Activated T-cell treated with anti-CD3 and anti-CD28 coated beads for 48 hours (primary cell): ENCODE data around the gene N4BP3.
"Not testable (repeated sequence)": the region's sequence is repeated elsewhere in the genome, so short reads cannot be mapped to it uniquely, and the experiment has no call there.

ENCODE experiments used
- DNase-seq: peaks from one replicate; pipeline ENCODE4 v3.0.0-alpha.2; 2020; ENCODE audit warnings: low read depth

The N4BP3 gene

GRCh38 chr5:178123094-178123965 lies 10.0 kb downstream of the N4BP3 start:
- DNase-seq: no peak

- no peak for DNase-seq
Measured at GRCh38 chr5:178123966-178124925, 10.9 kb downstream of the N4BP3 start.

DNA sequence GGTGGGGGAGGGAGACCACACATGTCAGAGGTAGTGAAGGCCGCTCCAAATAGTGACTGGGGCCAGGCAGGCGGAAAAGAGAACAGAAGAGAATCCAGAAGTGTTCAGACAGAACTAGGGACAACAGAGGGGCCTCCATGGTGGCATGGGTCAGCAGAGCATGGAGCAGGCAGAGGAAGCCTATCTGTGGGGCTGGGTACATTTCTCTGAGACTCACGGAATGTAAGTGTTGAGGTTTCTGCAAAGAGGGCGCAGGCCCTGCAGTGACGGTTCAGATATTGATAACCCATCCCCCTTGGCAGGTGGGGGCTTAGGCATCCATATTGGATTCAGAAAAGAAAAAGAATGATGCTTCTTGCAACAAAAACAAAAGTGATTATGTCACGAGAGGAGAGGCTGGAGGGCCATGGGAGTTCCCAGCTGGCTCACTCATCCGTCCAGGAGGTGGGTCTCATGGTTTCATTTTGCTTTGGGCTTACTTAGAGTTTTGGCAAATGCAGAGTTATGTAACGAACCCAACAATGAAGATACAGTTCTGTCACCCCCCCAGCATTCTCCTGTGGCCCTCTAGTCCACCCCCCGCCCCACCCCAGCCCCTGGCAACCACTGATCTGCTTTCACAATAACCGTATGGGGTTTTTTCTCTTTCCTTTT lies 12.0 kb downstream of the N4BP3 start:
- no peak for DNase-seq

- DNase-seq: no peak
Measured at GRCh38 chr5:178126556-178126955, 13.2 kb downstream of the N4BP3 start.

GRCh38 chr5:178127300-178128009 lies 14.1 kb downstream of the N4BP3 start:
- DNase-seq: not testable (repeated sequence)

DNA sequence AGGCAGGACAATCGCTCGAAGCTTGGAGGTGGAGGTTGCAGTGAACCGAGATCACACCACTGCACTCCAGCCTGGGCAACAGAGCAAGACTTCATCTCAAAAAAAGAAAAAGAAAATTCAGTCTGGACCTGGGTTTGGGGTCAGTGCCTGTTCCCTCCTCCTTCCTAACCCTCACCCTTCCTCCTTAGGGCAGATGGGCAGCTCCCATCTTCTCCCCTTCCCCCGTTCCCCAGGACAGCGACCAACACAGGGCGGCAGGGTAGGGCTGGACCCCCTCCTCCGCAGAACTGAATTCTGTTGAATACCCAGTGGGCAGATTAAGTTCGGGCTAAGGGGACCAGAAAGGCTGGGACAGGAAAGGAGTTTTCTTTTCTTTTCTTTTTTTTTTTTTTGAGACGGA lies 16.0 kb downstream of the N4BP3 start:
- no peak for DNase-seq

DNA sequence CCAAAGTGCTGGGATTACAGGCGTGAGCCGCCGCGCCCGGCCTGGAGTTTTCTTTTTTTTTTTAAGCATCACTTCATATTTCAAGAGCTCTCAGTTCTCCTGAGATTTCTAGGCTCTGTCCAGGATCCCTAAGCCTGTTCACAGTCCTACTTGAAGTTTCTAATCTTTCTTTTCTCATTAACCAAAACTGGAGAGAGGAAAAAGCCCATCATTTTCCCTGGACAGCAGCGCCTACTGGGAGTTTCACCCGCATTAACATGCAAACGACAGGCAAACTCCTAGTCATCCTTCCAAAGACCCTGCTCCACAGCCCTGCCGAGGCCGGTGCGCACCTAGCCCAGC lies 16.9 kb downstream of the N4BP3 start:
- DNase-seq: not testable (repeated sequence)

DNA sequence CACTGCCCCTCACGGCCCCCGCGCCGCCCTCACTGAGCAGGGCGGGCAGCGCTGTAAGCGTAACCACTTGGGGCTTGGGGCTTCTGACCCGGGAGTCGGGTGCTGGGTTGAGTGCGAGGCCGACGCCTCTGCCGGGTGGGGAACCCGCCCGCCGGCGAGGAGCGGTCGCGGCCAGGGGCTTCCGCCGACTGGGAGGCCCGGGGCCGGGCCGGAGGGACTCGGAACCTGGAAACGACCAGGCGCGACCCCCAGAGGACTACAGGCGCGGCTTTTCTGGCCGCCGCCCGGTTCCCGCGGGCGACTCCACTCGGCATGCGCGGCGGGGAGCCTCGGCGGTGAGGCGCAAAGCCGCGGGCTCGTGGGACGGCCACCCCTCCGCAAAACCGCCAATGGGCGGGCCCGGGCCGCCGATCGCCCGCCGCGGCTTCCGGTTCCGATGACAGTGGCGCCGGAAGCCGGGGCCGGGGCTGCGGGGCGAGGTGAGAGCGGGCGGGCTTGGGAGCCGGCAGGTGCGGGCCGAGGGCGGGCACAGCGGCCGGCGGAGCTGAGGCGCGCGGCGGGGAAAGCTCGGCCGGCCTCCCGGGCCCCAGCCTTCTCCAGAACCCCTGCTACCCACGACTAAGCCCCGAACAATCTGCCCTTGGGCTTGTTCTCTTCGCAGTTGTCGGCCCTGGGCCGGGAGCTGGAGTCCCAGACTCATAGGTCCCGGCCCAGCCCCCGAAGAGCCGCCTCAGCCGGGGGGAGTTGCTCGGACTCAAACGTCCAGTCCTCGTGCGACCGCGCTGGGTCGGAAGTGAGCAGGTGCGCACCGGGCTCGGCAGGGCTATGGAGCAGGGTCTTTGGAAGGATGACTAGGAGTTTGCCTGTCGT lies 17.5 kb downstream of the N4BP3 start, which contains the start of gene RMND5B:
TSS of gene RMND5B (plus strand) at position 439 of the 870 bp plus-strand sequence. CDS start 7,106 bp downstream, outside the sequence.
- peak; percentile 84 for DNase-seq

- no peak for DNase-seq
Measured at GRCh38 chr5:178131446-178131996, 18.2 kb downstream of the N4BP3 start.

DNA sequence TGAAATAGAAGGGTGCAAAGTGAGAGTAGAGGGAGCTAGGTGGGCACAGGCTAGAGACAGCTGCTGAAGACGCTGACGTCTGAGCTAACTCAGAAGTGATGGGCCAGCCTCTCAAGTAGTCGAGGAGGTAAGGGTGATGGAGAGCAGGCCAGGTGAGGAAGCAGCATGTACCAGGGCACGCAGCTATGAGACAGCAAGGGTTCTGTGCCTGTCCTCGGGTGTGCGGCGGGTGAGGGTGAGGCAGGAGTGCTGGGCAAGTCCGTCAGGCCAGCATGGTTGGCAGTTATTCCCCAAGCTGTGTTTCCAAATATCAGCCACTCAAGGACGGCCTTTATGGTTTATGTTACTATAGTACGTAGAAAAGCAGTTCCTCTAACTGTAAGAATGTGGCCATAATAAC lies 23.7 kb downstream of the N4BP3 start:
- no peak for DNase-seq

GRCh38 chr5:178137991-178138390 lies 24.7 kb downstream of the N4BP3 start:
- no peak for DNase-seq

- DNase-seq: no peak
Measured at GRCh38 chr5:178141550-178141949, 28.2 kb downstream of the N4BP3 start.

- DNase-seq: no peak
Measured at GRCh38 chr5:178142642-178143041, 29.3 kb downstream of the N4BP3 start.

DNA sequence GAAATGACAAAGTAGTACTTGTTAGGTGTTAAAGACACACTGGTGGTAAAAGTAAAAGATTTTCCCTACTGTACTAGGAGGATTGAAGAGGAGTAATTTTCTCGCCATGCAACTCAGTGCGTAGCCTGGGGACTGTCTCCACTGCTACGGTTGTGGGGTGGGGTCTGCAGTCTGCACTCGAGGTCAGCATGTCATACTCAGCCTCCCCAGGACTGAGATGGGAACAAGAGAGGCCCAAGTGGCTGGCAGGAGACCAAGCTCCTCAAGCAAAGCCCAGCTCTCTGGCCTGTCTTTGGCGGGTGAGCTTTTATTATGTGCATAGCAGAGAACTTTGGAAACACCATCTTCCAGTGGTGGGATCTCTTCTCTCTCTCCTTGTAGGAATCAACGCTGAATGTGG lies 29.9 kb downstream of the N4BP3 start:
- DNase-seq: no peak

DNA sequence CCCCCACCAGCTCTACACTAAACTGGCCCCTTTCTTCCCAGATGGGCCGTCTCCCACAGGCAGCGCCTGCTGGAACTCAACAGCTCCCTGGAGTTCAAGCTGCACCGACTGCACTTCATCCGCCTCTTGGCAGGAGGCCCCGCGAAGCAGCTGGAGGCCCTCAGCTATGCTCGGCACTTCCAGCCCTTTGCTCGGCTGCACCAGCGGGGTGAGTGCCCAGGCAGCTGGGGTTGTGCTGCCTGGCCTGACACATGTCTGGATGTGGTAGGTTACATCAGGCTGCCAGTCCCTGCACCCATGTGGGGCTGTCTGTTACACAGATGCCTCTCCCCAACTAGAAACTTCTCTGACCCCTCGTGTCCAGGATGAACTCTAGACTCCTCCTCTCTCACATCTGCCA lies 30.6 kb downstream of the N4BP3 start:
- DNase-seq: no peak

DNA sequence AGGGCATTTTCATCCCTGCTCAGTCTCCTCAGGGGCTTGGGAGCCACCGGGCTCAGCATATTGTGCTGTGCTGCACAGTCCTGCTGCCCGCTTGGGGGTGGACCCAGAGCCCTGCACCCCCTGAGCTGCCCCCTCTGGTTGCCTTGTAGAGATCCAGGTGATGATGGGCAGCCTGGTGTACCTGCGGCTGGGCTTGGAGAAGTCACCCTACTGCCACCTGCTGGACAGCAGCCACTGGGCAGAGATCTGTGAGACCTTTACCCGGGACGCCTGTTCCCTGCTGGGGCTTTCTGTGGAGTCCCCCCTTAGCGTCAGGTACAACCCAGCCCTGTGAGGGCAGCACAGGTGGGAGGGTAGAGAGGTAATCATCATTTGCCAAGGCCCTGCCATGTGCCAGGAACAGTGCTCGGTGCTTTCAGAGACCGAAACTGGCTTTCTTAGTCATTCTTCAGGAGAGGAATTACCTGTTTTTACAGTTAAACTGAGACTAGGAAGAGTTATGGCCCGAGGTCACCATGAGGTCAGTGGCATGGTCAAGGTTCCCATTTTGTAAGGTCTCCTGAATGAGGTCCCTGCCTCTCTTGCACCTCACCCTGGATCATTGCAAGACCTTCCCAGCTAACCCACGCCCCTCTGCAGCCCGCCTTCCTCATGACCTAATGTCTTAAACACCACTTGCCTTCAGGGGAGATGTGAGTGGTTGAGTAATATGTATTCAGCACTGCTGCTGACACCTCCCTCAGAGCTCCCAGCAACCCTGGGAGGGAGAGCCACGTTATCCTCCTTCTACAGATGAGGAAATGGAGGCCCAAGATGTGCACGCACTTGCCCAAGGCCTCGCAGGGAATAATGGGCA lies 32.9 kb downstream of the N4BP3 start:
- DNase-seq: peak; percentile 55

GRCh38 chr5:178147406-178147805 lies 34.1 kb downstream of the N4BP3 start:
- DNase-seq: no peak

DNA sequence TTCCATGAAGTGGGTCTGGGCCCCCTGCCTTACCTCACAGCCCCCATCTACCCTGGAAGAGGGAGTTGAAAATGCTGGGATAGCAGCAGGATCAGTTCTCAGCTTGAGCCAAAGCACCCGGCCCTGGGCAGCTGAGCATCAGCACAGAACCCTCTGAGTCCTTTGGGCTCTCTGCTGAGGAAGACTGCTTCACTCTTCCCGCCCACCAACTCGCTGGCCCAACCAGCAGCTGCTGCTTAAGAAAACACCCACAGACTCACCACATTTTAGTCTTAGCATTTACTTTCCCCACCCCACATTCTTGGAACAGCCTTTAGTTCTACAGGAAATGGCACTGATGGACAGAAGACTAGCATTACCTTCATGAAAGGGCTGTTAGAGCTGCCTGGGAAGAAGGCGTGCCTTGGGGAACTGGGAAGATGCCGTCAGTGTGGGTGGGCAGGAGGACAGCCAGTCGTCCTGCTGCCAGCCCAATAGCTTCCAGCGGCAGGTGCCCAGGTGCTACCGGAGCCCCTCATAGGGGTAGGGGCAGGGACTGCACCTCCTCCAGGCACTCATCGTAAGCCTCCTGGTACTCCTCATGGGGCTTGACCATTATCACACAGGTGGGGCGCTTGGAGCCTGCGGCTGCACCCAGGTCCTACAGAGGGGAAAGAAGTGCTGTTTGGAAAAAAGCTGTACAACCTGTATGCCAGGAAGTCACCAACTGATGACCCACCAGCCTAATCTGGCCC lies 36.0 kb downstream of the N4BP3 start:
- no peak for DNase-seq
